NAMALWA (cell line): ENCODE measurements around the gene WNT8A.

Experiments
- DNase-seq: peaks from one replicate; pipeline ENCODE4 v3.0.0-alpha.2; 2015; ENCODE audit warnings: low spot score

WNT8A gene

GRCh38 chr5:138140268-138140667, 56.4 kb downstream of the WNT8A start:
- no peak for DNase-seq
